ENCODE results near the gene IL17RC.

The IL17RC gene

DNA sequence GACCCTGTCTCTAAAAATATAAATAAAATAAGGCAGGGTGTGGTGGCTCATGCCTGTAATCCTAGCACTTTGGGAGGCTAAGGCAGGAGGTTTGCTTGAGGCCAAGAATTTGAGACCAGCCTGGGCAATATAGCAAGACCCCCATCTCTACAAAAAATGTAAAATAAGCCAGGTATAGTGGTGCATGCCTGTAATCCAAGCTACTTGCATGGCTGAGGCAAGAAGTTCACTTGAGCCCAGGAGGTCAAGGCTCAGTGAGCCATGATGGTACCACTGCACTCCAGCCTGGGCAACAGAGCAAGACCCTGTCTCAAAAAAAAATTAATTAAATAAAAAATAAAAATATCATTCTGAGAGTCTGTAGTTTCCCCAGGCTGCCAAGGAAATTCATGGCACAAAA lies 30.6 kb upstream of the IL17RC start:
- Histone ChIP-seq H3K4me1 (ENCODE audit: insufficient read depth, low read length, poor library complexity, severe bottlenecking) (peaks cover 4% of the 10 kb centered on the region), H3K36me3 (ENCODE audit: insufficient read depth, low read length) (no peaks in the 10 kb centered on the region), H3K4me2 (ENCODE audit: low read depth, low read length, poor library complexity, severe bottlenecking) (no peak overlapping the region), H3K4me3 (ENCODE audit: low read length, poor library complexity, severe bottlenecking) (no peak overlapping the region), H3K79me2 (ENCODE audit: insufficient read depth, low read length) (peaks cover 9% of the 10 kb centered on the region), H3K9me2 (replicated peaks; ENCODE audit: low read depth, low read length) (no peaks in the 10 kb centered on the region), H4K20me1 (ENCODE audit: insufficient read depth, low read length, poor library complexity, severe bottlenecking) (peaks cover 6% of the 10 kb centered on the region), H3K27me3 (ENCODE audit: insufficient read depth, low read length, poor library complexity, severe bottlenecking) (no peaks in the 10 kb centered on the region), H3K9me3 (ENCODE audit: insufficient read depth, low read depth, low read length) (no peaks in the 10 kb centered on the region), H3K9ac (ENCODE audit: low read depth, low read length, poor library complexity, severe bottlenecking) (no peak overlapping the region), H3F3A (ENCODE audit: low read depth) (no peaks in the 10 kb centered on the region), H2AFZ (ENCODE audit: low read length) (no peak overlapping the region)
- no peak for TF ChIP-seq EZH2phosphoT487 (IDR thresholded peaks at IDR 0.05; ENCODE audit: borderline replicate concordance)
- TF ChIP-seq, protein P1, sequence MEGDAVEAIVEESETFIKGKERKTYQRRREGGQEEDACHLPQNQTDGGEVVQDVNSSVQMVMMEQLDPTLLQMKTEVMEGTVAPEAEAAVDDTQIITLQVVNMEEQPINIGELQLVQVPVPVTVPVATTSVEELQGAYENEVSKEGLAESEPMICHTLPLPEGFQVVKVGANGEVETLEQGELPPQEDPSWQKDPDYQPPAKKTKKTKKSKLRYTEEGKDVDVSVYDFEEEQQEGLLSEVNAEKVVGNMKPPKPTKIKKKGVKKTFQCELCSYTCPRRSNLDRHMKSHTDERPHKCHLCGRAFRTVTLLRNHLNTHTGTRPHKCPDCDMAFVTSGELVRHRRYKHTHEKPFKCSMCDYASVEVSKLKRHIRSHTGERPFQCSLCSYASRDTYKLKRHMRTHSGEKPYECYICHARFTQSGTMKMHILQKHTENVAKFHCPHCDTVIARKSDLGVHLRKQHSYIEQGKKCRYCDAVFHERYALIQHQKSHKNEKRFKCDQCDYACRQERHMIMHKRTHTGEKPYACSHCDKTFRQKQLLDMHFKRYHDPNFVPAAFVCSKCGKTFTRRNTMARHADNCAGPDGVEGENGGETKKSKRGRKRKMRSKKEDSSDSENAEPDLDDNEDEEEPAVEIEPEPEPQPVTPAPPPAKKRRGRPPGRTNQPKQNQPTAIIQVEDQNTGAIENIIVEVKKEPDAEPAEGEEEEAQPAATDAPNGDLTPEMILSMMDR (conservative IDR thresholded peaks at IDR 0.05; ENCODE audit: low read length), result no peak

DNA sequence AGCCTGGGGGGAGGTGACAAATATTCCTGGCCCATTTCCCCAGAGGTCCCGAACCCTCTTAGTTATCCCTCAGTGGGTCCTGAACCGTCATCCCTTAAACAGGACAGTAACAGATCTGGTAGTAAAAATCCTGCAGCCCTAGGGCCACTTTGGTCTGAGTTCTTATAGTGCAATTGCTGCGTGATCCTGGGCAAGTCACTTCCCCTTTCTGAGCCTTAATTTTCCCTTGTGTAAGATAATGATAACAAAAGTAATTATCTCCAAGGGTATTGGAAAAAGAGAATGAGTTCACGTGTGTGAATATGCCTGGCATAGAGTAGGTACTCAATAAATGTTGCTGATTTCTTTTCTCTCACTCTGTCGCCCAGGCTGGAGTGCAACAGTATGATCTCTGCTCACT lies 29.4 kb upstream of the IL17RC start:
- Histone ChIP-seq H3K4me3 (ENCODE audit: low read length, poor library complexity, severe bottlenecking) (no peak overlapping the region), H4K20me1 (ENCODE audit: insufficient read depth, low read length, poor library complexity, severe bottlenecking) (peaks cover 16% of the 10 kb centered on the region), H3K4me1 (ENCODE audit: insufficient read depth, low read length, poor library complexity, severe bottlenecking) (peaks cover 4% of the 10 kb centered on the region), H3K9ac (ENCODE audit: low read depth, low read length, poor library complexity, severe bottlenecking) (no peak overlapping the region), H3F3A (ENCODE audit: low read depth) (no peaks in the 10 kb centered on the region), H3K9me3 (ENCODE audit: insufficient read depth, low read depth, low read length) (no peaks in the 10 kb centered on the region), H3K27me3 (ENCODE audit: insufficient read depth, low read length, poor library complexity, severe bottlenecking) (no peaks in the 10 kb centered on the region), H3K36me3 (ENCODE audit: insufficient read depth, low read length) (no peaks in the 10 kb centered on the region), H2AFZ (ENCODE audit: low read length) (no peak overlapping the region), H3K4me2 (ENCODE audit: low read depth, low read length, poor library complexity, severe bottlenecking) (no peak overlapping the region), H3K79me2 (ENCODE audit: insufficient read depth, low read length) (peaks cover 21% of the 10 kb centered on the region), H3K9me2 (replicated peaks; ENCODE audit: low read depth, low read length) (no peaks in the 10 kb centered on the region)
- TF ChIP-seq, protein P1 (conservative IDR thresholded peaks at IDR 0.05; ENCODE audit: low read length), result no peak
- TF ChIP-seq EZH2phosphoT487 (IDR thresholded peaks at IDR 0.05; ENCODE audit: borderline replicate concordance), result no peak

DNA sequence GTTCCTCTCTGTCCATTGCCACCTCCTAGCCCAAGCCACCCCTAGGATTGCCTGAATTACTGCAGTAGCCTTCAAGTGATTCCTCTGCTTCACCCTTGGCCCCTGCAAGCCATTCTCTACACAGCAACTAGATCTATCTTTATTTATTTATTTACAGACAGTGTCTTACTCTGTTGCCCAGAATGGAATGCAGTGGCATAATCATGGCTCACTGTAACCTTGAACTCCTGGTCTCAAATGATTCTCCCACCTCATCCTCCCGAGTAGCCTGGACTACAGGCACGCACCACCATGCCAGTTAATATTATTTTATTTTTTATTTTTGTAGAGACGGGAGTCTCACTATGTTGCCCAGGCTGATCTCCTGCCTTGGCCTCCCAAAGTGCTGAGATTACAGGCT lies 28.4 kb upstream of the IL17RC start:
- Histone ChIP-seq H3K9me2 (replicated peaks; ENCODE audit: low read depth, low read length) (no peaks in the 10 kb centered on the region), H3K4me1 (ENCODE audit: insufficient read depth, low read length, poor library complexity, severe bottlenecking) (peaks cover 14% of the 10 kb centered on the region), H3K9me3 (ENCODE audit: insufficient read depth, low read depth, low read length) (no peaks in the 10 kb centered on the region), H3K27me3 (ENCODE audit: insufficient read depth, low read length, poor library complexity, severe bottlenecking) (no peaks in the 10 kb centered on the region), H3K4me2 (ENCODE audit: low read depth, low read length, poor library complexity, severe bottlenecking) (no peak overlapping the region), H2AFZ (ENCODE audit: low read length) (no peak overlapping the region), H3K9ac (ENCODE audit: low read depth, low read length, poor library complexity, severe bottlenecking) (no peak overlapping the region), H3K79me2 (ENCODE audit: insufficient read depth, low read length) (peaks cover 31% of the 10 kb centered on the region), H3K36me3 (ENCODE audit: insufficient read depth, low read length) (no peaks in the 10 kb centered on the region; the same call in 1 of the 2 replicates), H4K20me1 (ENCODE audit: insufficient read depth, low read length, poor library complexity, severe bottlenecking) (peaks cover 24% of the 10 kb centered on the region), H3K4me3 (ENCODE audit: low read length, poor library complexity, severe bottlenecking) (no peak overlapping the region), H3F3A (ENCODE audit: low read depth) (0 out of 2 replicates have a peak, but pooled peaks cover under 1% of the 10 kb centered on the region)
- TF ChIP-seq EZH2phosphoT487 (IDR thresholded peaks at IDR 0.05; ENCODE audit: borderline replicate concordance), result no peak

DNA sequence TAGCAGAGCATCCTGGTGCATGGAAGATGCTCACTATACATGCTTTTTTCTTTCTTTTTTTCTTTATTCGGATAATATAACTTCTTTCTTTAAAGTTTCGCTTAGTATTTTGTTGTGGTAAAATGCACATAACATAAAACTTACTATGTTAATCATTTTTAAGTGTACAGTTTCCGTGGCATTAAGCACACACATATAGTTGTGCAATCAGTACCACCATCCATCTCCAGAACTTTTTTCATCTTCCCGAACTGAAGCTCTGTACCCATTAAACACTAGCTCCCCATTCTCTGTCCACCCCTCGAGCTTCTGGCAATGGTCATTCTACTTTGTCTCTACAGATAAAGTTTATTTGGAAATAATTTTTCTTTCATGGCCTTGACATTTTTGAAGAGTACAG lies 27.5 kb upstream of the IL17RC start:
- no peak overlapping the region for H2AFZ ChIP-seq (ENCODE audit: low read length)
- H3K4me2 ChIP-seq (ENCODE audit: low read depth, low read length, poor library complexity, severe bottlenecking), result peak overlapping the region; percentile 72
- H3K36me3 ChIP-seq (ENCODE audit: insufficient read depth, low read length), result no peaks in the 10 kb centered on the region; the same call in 1 of the 2 replicates
- no peak overlapping the region for H3K4me3 ChIP-seq (ENCODE audit: low read length, poor library complexity, severe bottlenecking)
- peaks cover 8% of the 10 kb centered on the region; the same call in 1 of the 2 replicates for H3F3A ChIP-seq (ENCODE audit: low read depth)
- peaks cover 34% of the 10 kb centered on the region for H3K79me2 ChIP-seq (ENCODE audit: insufficient read depth, low read length)
- H3K9me2 ChIP-seq (replicated peaks; ENCODE audit: low read depth, low read length), result no peaks in the 10 kb centered on the region
- peaks cover 22% of the 10 kb centered on the region for H3K4me1 ChIP-seq (ENCODE audit: insufficient read depth, low read length, poor library complexity, severe bottlenecking)
- no peak for TF ChIP-seq EZH2phosphoT487 (IDR thresholded peaks at IDR 0.05; ENCODE audit: borderline replicate concordance)
- TF ChIP-seq, protein P1 (conservative IDR thresholded peaks at IDR 0.05; ENCODE audit: low read length), result no peak
- H3K27me3 ChIP-seq (ENCODE audit: insufficient read depth, low read length, poor library complexity, severe bottlenecking), result no peaks in the 10 kb centered on the region
- H3K9me3 ChIP-seq (ENCODE audit: insufficient read depth, low read depth, low read length), result no peaks in the 10 kb centered on the region
- H3K9ac ChIP-seq (ENCODE audit: low read depth, low read length, poor library complexity, severe bottlenecking), result peak overlapping the region; percentile 92
- peaks cover 28% of the 10 kb centered on the region for H4K20me1 ChIP-seq (ENCODE audit: insufficient read depth, low read length, poor library complexity, severe bottlenecking)

All from Loucy (cell line).